Ishikawa (cell line): ENCODE results near the gene TBC1D14.

Experiments used
- CEBPB ChIP-seq: IDR thresholded peaks from 2 replicates; pipeline ENCODE4 v1.6.1; 2012
- EP300 ChIP-seq: IDR thresholded peaks from 2 replicates; pipeline ENCODE4 v1.6.1; 2012; ENCODE audit warnings: borderline replicate concordance
- FOXM1 ChIP-seq: IDR thresholded peaks from 2 replicates; pipeline ENCODE4 v1.6.1; 2012; ENCODE audit warnings: low read depth, borderline replicate concordance
- RAD21 ChIP-seq: IDR thresholded peaks from 2 replicates; pipeline ENCODE4 v1.6.1; 2012; ENCODE audit warnings: low read depth
- REST ChIP-seq: IDR thresholded peaks from 2 replicates; pipeline ENCODE4 v1.6.1; 2012; ENCODE audit warnings: low read depth, mild to moderate bottlenecking
- TCF12 ChIP-seq: IDR thresholded peaks from 2 replicates; pipeline ENCODE4 v1.6.1; 2012; ENCODE audit warnings: low read depth
- YY1 ChIP-seq: IDR thresholded peaks from 2 replicates; pipeline ENCODE4 v1.6.1; 2012; ENCODE audit warnings: low read depth

GRCh38 chr4:6938647-6939271 lies 29.1 kb downstream of the TBC1D14 start:
- no peak for TF ChIP-seq REST
- no peak for TF ChIP-seq RAD21
- TF ChIP-seq TCF12, result no peak
- no peak for TF ChIP-seq EP300
- TF ChIP-seq CEBPB, result no peak
- TF ChIP-seq FOXM1, result no peak
- TF ChIP-seq YY1, result no peak
